Measurements from ENCODE around the gene RMND5A.

Gene RMND5A

DNA sequence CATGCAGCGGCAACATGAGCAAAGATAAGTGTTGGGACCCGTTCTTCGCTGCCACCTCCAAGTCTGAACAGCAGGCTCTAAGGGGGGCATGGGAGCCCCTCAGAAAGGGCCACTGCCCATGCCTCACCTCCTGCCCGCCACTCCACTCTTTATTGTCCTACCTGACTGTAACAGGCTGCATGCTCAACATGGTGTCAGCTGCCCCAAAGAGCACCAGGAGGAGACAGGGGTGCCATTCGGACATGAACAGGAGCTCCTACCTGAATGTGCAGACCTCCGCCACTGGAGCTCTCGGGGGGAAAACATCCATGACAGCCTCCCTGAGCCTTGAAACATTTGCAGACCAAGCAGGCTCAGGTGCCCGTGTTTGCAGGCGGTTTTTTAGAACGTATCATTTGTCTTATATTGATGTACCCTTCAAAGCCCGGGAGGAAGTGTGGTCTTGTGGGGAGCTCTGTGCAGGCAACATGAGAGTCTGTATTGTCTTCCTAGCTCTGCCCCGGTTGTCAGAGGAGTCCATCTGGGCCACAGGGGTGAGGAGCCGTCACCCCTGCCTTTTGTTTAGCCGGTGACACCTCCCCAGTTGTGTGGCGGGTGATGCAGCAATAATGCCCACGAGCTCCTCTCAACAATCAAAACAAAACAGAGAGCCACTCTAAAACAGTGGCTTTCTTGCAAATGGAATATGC is 105.7 kb downstream of the RMND5A start:
- no peak for DNase-seq

DNA sequence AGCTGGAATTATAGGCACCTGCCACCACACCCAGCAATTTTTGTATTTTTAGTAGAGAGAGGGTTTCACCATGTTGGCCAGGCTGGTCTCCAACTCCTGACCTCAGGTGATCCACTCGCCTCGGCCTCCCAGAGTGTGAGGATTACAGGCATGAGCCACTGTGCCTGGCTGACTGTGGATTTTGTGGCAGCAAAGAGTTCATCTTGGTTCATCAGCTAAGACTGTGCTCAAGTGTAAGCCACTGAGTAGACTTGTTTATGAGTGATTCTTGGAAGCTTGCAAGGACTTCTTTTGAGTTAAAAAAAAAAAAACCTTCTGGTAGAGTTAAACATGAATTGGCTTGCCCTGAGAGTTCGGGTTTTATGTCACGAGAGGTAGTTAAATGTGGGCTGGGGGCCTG is 106.9 kb downstream of the RMND5A start:
- DNase-seq = no peak
